ENCODE measurements around the gene APAF1.
A peak's percentile ranks its signal among the peaks of the same experiment; 100 is the strongest.

Gene APAF1

DNA sequence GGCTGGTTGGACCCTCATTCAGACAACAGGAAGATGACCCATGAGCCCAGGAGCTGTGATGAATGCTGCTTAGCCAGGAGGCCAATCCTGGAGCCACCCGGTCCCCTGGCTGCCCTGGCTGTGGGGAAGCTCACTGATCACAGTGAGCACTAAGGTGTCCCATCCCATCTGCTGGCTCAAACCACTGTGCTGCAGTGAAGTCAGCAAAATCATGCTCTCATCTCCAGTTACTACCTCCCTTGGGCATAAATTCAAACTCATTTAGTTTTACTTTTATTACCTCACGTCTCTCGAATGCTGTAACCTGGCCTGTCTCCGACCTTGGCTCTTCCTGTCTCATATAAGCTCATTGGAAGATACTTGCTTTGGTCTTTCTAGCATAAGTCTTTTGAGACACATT lies 112.4 kb downstream of the APAF1 start:
- no peak for DNase-seq

DNA sequence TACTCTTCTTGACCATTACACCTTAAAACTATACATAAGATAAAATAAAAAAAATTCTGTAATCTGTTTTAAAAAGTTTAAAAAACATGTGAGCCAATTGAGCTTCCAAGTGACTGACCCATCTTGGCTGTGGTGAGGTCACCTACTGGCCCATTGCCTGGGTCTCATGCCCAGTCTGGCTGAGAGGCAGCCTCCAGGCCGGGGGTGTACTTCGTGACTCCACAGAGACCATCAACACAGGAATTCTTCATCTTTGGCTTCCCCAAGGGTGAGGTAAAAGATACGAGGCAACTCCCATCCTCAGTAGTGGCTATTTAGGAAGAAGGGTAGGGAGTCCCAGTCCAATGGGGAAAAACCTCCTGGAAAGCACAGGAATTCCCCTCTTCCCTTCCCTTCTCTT lies 113.2 kb downstream of the APAF1 start:
- DNase-seq = peak; percentile 5

DNA sequence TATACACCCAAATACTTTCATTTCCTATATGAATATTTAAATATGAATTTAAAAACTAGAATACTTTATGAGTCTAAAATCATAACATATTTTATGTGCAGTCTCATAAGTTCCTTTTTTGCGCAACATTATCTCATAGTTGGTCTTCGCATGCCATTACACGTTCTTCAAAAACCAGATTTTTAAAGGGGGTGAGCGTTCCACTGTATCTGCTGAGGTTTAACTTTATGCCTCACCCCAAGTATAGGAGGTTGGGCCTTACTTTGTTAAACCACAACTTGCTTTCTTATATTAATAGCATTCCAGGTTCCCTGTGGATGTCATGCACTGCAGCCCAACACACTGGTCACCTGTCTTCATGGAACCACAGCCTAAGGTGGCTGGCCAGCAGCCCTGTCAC lies 118.6 kb downstream of the APAF1 start:
- no peak for DNase-seq

DNA sequence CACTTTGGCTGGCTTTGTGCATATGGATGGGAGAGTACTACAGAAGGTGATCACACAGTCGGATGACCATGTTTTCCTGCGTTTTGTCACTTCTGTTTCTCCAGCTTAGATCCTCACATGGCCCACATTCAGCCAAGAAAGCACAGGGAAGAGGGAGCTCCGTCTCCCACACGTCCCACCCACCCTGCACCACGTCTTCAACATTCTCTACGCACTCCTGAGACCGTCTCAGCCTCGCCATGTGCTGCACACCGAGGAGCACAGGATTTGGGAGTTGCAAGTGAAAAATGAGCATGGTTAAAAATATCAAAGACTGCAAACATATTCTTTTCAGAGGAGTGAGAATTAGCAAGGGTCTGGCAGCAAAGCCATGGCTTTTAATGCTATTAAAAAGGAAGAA lies 122.2 kb downstream of the APAF1 start:
- no peak for DNase-seq

GRCh38 chr12:98769068-98769467 lies 124.0 kb downstream of the APAF1 start:
- no peak for DNase-seq

DNA sequence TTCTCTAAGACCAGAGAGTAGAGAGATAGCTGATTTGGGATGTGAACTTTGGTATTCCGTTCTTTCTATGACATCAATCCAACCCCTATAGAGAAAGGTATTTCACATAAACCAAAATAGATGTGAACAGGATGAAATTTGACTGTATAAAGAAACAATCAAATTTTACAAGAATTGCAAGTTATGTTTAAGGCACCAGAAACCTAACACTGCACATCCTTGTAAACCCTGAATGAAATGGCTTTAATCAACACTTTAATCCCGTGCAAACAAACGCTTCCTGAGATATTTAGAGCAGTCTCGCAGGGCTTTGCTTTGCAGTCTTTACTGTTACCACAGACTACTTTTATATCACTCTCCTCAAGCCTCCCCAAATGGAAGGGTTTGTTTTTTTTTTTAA lies 125.1 kb downstream of the APAF1 start:
- DNase-seq = no peak

- DNase-seq = no peak
Observed at GRCh38 chr12:98771811-98772752, 127.0 kb downstream of the APAF1 start.

DNA sequence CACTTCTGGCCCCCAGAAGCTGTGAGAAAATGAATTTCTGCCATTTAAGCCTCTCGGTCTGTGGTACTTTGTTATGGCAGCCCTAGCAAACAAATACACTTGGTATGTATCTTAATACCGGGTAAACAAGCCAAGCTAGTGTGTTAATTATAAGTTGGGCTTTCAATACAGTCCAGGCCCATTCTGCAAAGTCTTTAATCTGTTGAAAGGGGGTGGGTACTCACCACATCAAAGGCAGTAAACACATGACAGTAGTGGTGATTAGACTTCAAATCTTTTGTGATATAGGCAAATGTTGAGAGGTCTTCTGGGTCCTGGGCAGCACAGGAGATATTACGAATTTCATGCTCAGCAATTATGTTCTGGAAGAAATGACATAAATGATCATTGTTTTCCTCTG lies 127.7 kb downstream of the APAF1 start:
- no peak for DNase-seq

DNA sequence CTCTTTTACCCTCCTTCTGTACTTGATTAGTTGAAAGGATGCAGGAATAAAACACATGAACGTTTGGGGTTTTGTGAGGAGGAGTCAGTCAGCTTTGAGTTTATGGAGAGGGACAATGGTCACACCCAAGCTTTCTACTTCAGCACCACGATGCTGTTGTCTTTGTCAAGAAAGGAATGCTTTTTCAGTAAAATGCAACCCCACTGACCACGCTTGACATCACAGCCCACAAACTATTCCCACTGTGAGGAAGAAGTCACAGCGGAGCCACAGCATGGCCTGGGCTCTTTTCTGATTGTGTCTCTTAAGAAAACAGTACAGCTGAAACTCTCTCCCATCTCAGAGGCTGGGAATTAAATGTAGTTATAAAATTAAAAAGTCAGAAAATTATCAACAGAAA lies 135.2 kb downstream of the APAF1 start:
- DNase-seq = no peak

DNA sequence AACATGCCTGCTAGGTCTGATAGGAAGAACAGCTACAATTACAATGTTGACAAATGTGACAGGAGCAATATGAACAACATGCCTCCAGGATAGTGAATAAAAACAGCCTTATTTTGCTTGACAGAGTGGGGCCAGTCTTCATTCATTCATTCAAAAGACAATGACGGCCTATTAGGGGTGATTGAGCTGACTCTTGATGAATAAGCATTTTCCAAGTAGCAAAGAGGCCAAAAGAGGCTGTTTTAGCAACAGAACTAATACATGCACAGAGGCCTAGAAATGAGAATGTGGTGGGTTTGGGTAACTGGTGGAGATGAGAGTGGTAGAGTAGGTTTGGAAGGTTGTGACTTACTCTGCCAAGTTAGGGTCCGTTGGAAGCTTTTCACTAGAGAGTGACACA lies 138.3 kb downstream of the APAF1 start:
- DNase-seq = no peak
